ENCODE results near the gene B3GNT7. TPM values are rescaled to one million over a fixed set of nuclear protein-coding genes. Genes with fewer than 3 reads are reported as not detected.
A peak's percentile ranks its signal among the peaks of the same experiment; 100 is the strongest.
"Not testable (repeated sequence)": the region's sequence is repeated elsewhere in the genome, so short reads cannot be mapped to it uniquely, and the experiment has no call there.

Gene B3GNT7
- total RNA-seq, 1 experiment from 2014 or later, result 83.3 TPM

DNA sequence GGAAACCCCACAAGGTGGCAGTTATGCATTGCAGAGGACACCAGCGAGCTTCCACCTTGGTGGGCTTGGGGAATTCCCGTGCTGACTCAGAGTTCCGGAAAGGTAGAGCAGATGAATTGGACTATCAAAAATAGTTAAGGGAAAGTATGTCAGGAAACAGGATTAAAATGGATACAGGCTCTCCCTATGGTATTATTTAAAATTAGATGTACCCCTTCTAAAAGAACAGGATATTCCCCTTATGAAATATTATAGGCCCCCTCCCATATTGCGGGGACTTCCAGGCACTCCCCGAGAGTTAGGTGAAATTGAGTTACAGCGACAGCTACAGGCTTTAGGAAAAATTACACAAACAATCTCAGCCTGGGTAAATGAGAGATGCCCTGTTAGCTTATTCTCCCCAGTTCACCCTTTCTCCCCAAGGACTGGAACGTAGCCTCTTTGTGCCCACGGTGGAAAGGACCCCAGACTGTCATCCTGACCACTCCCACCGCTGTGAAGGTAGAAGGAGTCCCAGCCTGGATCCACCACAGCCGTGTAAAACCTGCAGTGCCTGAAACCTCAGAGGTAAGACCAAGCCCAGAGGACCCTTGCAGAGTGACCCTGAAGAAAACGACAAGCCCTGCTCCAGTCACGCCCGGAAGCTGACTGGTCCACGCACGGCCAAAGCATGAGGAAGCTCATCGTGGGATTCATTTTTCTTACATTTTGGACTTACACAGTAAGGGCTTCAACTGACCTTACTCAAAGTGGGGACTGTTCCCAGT lies 10.3 kb downstream of the B3GNT7 start:
- BruUV-seq (replicated peaks); DNase-seq (ENCODE audit: low read depth, low spot score); ATAC-seq; H3K9me3 ChIP-seq (ENCODE audit: control insufficient read depth, insufficient read depth, low read depth, low read length); intact Hi-C loops (cut with micrococcal nuclease; ENCODE audit: unreplicated experiment); POLR2A ChIA-PET; H3K27me3 ChIP-seq (ENCODE audit: control insufficient read depth, insufficient read depth, low read length); H3K36me3 ChIP-seq (ENCODE audit: control insufficient read depth, insufficient read depth, low read length); H3K4me3 ChIP-seq (ENCODE audit: low read depth in 2 of 2, low read length in 2 of 2): not testable (repeated sequence)
- peak; percentile 84 for TF ChIP-seq CTCF (IDR thresholded peaks at IDR 0.05)
- CTCF ChIA-PET, result interaction anchor here (0.6 to 2.1 kb wide), 3 partner anchors 14 to 109 kb away, joined by 3 to 8 read pairs (median 3); no protein-coding TSS in a partner anchor
- in situ Hi-C loops (cut with HindIII; ENCODE audit: low pct_unique_long_range_greater_than_20kb, low sequenced_read_pairs), result loop anchor here (25.0 kb wide), 1 partner anchor 93 kb away; no protein-coding TSS in a partner anchor
- Histone ChIP-seq H3K27ac (ENCODE audit: low read length) (peak overlapping the region; percentile 76), H3K4me1 (ENCODE audit: control insufficient read depth, insufficient read depth, low read length) (peaks cover 48% of the 10 kb centered on the region)

- intact Hi-C loops (cut with micrococcal nuclease; ENCODE audit: unreplicated experiment); DNase-seq (ENCODE audit: low read depth, low spot score); CTCF ChIA-PET; H3K4me3 ChIP-seq (ENCODE audit: low read depth in 2 of 2, low read length in 2 of 2); ATAC-seq; H3K27ac ChIP-seq (ENCODE audit: low read length); BruUV-seq (replicated peaks); H3K9me3 ChIP-seq (ENCODE audit: control insufficient read depth, insufficient read depth, low read depth, low read length); H3K27me3 ChIP-seq (ENCODE audit: control insufficient read depth, insufficient read depth, low read length); H3K36me3 ChIP-seq (ENCODE audit: control insufficient read depth, insufficient read depth, low read length): not testable (repeated sequence)
- peaks cover 45% of the 10 kb centered on the region for H3K4me1 ChIP-seq (ENCODE audit: control insufficient read depth, insufficient read depth, low read length)
- POLR2A ChIA-PET, result interaction anchor here (0.6 to 0.7 kb wide), 2 partner anchors 131 to 273 kb away, joined by 3 read pairs; no protein-coding TSS in a partner anchor
- in situ Hi-C loops (cut with HindIII; ENCODE audit: low pct_unique_long_range_greater_than_20kb, low sequenced_read_pairs), result loop anchor here (25.0 kb wide), 1 partner anchor 95 kb away; no protein-coding TSS in a partner anchor
Measured at GRCh38 chr2:231407686-231408085, 12.2 kb downstream of the B3GNT7 start.

DNA sequence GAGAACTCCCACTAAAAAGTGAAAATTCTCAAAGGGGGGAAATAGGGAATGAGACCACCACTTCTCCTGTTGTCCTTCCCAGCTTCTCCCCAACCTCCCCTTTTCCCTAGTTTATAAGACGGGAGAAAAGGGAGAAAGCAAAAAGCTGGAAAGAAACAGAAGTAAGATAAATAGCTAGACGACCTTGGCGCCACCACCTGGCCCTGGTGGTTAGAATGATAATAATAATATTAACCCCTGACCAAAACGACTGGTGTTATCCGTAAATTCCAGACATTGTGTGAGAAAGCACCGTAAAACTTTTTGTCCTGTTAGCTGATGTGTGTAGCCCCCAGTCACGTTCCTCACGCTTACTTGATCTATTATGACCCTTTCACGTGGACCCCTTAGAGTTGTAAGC lies 12.8 kb downstream of the B3GNT7 start:
- intact Hi-C loops (cut with micrococcal nuclease; ENCODE audit: unreplicated experiment); DNase-seq (ENCODE audit: low read depth, low spot score); BruUV-seq (replicated peaks); CTCF ChIA-PET; H3K36me3 ChIP-seq (ENCODE audit: control insufficient read depth, insufficient read depth, low read length); H3K4me3 ChIP-seq (ENCODE audit: low read depth in 2 of 2, low read length in 2 of 2); H3K27me3 ChIP-seq (ENCODE audit: control insufficient read depth, insufficient read depth, low read length); H3K27ac ChIP-seq (ENCODE audit: low read length); H3K9me3 ChIP-seq (ENCODE audit: control insufficient read depth, insufficient read depth, low read depth, low read length); ATAC-seq: not testable (repeated sequence)
- in situ Hi-C loops (cut with HindIII; ENCODE audit: low pct_unique_long_range_greater_than_20kb, low sequenced_read_pairs), result loop anchor here (25.0 kb wide), 1 partner anchor 96 kb away; no protein-coding TSS in a partner anchor
- POLR2A ChIA-PET, result interaction anchor here (0.6 kb wide), 1 partner anchor 131 kb away, joined by 3 read pairs; no protein-coding TSS in a partner anchor
- peaks cover 44% of the 10 kb centered on the region for H3K4me1 ChIP-seq (ENCODE audit: control insufficient read depth, insufficient read depth, low read length)

GRCh38 chr2:231409776-231410175 lies 14.3 kb downstream of the B3GNT7 start:
- Histone ChIP-seq H3K4me1 (ENCODE audit: control insufficient read depth, insufficient read depth, low read length) (peaks cover 40% of the 10 kb centered on the region), H3K9me3 (ENCODE audit: control insufficient read depth, insufficient read depth, low read depth, low read length) (no peaks in the 10 kb centered on the region), H3K27ac (ENCODE audit: low read length) (peak overlapping the region; percentile 78; the same call in 1 of the 2 replicates), H3K36me3 (ENCODE audit: control insufficient read depth, insufficient read depth, low read length) (no peaks in the 10 kb centered on the region), H3K4me3 (ENCODE audit: low read depth in 2 of 2, low read length in 2 of 2) (no peak overlapping the region), H3K27me3 (ENCODE audit: control insufficient read depth, insufficient read depth, low read length) (no peaks in the 10 kb centered on the region)
- BruUV-seq (replicated peaks), result no TSS peak
- TF ChIP-seq, protein P1, sequence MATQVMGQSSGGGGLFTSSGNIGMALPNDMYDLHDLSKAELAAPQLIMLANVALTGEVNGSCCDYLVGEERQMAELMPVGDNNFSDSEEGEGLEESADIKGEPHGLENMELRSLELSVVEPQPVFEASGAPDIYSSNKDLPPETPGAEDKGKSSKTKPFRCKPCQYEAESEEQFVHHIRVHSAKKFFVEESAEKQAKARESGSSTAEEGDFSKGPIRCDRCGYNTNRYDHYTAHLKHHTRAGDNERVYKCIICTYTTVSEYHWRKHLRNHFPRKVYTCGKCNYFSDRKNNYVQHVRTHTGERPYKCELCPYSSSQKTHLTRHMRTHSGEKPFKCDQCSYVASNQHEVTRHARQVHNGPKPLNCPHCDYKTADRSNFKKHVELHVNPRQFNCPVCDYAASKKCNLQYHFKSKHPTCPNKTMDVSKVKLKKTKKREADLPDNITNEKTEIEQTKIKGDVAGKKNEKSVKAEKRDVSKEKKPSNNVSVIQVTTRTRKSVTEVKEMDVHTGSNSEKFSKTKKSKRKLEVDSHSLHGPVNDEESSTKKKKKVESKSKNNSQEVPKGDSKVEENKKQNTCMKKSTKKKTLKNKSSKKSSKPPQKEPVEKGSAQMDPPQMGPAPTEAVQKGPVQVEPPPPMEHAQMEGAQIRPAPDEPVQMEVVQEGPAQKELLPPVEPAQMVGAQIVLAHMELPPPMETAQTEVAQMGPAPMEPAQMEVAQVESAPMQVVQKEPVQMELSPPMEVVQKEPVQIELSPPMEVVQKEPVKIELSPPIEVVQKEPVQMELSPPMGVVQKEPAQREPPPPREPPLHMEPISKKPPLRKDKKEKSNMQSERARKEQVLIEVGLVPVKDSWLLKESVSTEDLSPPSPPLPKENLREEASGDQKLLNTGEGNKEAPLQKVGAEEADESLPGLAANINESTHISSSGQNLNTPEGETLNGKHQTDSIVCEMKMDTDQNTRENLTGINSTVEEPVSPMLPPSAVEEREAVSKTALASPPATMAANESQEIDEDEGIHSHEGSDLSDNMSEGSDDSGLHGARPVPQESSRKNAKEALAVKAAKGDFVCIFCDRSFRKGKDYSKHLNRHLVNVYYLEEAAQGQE (IDR thresholded peaks at IDR 0.05; ENCODE audit: insufficient read depth in 1 of 2, low read depth in 2 of 2, low read length in 1 of 2), result no peak
- TF ChIP-seq POLR2AphosphoS5 (IDR thresholded peaks at IDR 0.05; ENCODE audit: low read depth, low read length) (no peak), CTCF (IDR thresholded peaks at IDR 0.05) (no peak), SIN3A (IDR thresholded peaks at IDR 0.05; ENCODE audit: borderline replicate concordance, insufficient read depth, low read depth, low read length) (no peak), TCF7L2 (IDR thresholded peaks at IDR 0.05; ENCODE audit: low read depth, low read length) (no peak)
- in situ Hi-C loops (cut with HindIII; ENCODE audit: low pct_unique_long_range_greater_than_20kb, low sequenced_read_pairs), result loop anchor here (25.0 kb wide), 1 partner anchor 97 kb away; no protein-coding TSS in a partner anchor
- CTCF ChIA-PET, result interaction anchor here (0.7 to 1.1 kb wide), 2 partner anchors 14 to 23 kb away, joined by 3 read pairs; no protein-coding TSS in a partner anchor
- ATAC-seq, result no peak
- POLR2A ChIA-PET, result no interaction called here
- intact Hi-C loops (cut with micrococcal nuclease; ENCODE audit: unreplicated experiment), result loop anchor here (5.0 kb wide), 1 partner anchor 182 kb away; no protein-coding TSS in a partner anchor
- DNase-seq (ENCODE audit: low read depth, low spot score), result no peak

Measured in Panc1 (cell line).